Stomach (tissue), 9 donors: ENCODE results near the gene CFAP61. TPM values are rescaled to one million over a fixed set of nuclear protein-coding genes. Genes with fewer than 3 reads are reported as not detected.
"Not testable (repeated sequence)": the region's sequence is repeated elsewhere in the genome, so short reads cannot be mapped to it uniquely, and the experiment has no call there.

Experiments
- DNase-seq, 2 donors: peaks; one replicate each; pipeline versions ENCODE4 v3.0.0 to v3.0.0-alpha.2; 2013 to 2019
- H3K27ac ChIP-seq, 5 donors: fragments of 200-600 bp in 4 of 5; sonication (generic) in 4 of 5; one replicate each; pipeline ENCODE4 v1.5.1; 2013 to 2019; ENCODE audit warnings: mild to moderate bottlenecking in 1 of 5, moderate library complexity in 1 of 5
- H3K27me3 ChIP-seq, 3 donors: fragments of 200-600 bp; sonication (generic); one replicate each; pipeline ENCODE4 v1.5.1; 2017 to 2019; ENCODE audit warnings: mixed run types in 1 of 3
- H3K36me3 ChIP-seq, 4 donors: fragments of 200-600 bp; sonication (generic); 1 replicate in 3 of 4; 2 replicates in 1 of 4; pipeline ENCODE4 v1.5.1; 2016 to 2019
- H3K4me1 ChIP-seq, 4 donors: fragments of 200-600 bp; sonication (generic); one replicate each; pipeline ENCODE4 v1.5.1; 2016 to 2019
- H3K4me3 ChIP-seq, 4 donors: fragments of 200-600 bp; sonication (generic) in 3 of 4; one replicate each; pipeline ENCODE4 v1.5.1; 2016 to 2019; ENCODE audit warnings: mild to moderate bottlenecking in 1 of 4
- H3K9me3 ChIP-seq, 4 donors: fragments of 200-600 bp; sonication (generic); one replicate each; pipeline ENCODE4 v1.5.1; 2016 to 2019
- EP300 ChIP-seq: sonication (generic); formaldehyde crosslinking; IDR thresholded peaks from one replicate; pipeline ENCODE4 v1.6.1; 2017; ENCODE audit warnings: antibody characterized with exemption
- POLR2A ChIP-seq, 4 donors: fragments of 450-650 bp; IDR thresholded peaks; one replicate each; pipeline ENCODE4 v1.6.1; 2016; ENCODE audit warnings: antibody characterized with exemption in 4 of 4, control low read depth in 2 of 4, mild to moderate bottlenecking in 1 of 4, moderate library complexity in 1 of 4
- POLR2AphosphoS5 ChIP-seq, 3 donors: sonication (generic); formaldehyde crosslinking; IDR thresholded peaks; one replicate each; pipeline ENCODE4 v1.6.1; 2016; ENCODE audit warnings: antibody characterized with exemption in 3 of 3
- WGBS, 5 donors: extraction: QIAGEN DNeasy Blood & Tissue Kit in 3 of 5; methylation state at CpG; one replicate each; pipeline versions ENCODE4 v1.1.5 to v1.1.7; 2013 to 2018; 5-methylcytosine and 5-hydroxymethylcytosine counted together
- intact Hi-C: fragments of 100-400 bp; cut with DNase I; formaldehyde crosslinking; loops from one replicate; pipeline ENCODE4 v1.15.1; 2023; ENCODE audit warnings: low total_unique reads
- polyA plus RNA-seq, 3 donors: library from polyadenylated mRNA; stranded (reverse); fragments of 200-250 nt; gene quantifications; one replicate each; pipeline ENCODE4 v1.2.3, GENCODE V29; 2013
- total RNA-seq, 5 donors: library from RNA; depleted of rRNA; stranded (reverse); fragments of >200 nt; gene quantifications; one replicate each; pipeline versions ENCODE4 v1.1.0 to v1.2.3, GENCODE V29; 2014 to 2016
- TF ChIP-seq, protein P1 (sequence below), 7 experiments: fragments of 450-650 bp in 4 of 7; fragments of 200-600 bp in 3 of 7; sonication (generic) in 3 of 7; IDR thresholded peaks; one replicate each; pipeline ENCODE4 v1.5.1; 2016 to 2019; ENCODE audit warnings: antibody characterized with exemption in 7 of 7, control low read depth in 2 of 7, mild to moderate bottlenecking in 1 of 7
- donor health status: healthy with polysubstance abuse.
- donor health status: Bipolar disorder and iron deficiency.
- donor health status: healthy.

CFAP61 gene
- total and polyA plus RNA-seq, 8 donors, result not detected

DNA sequence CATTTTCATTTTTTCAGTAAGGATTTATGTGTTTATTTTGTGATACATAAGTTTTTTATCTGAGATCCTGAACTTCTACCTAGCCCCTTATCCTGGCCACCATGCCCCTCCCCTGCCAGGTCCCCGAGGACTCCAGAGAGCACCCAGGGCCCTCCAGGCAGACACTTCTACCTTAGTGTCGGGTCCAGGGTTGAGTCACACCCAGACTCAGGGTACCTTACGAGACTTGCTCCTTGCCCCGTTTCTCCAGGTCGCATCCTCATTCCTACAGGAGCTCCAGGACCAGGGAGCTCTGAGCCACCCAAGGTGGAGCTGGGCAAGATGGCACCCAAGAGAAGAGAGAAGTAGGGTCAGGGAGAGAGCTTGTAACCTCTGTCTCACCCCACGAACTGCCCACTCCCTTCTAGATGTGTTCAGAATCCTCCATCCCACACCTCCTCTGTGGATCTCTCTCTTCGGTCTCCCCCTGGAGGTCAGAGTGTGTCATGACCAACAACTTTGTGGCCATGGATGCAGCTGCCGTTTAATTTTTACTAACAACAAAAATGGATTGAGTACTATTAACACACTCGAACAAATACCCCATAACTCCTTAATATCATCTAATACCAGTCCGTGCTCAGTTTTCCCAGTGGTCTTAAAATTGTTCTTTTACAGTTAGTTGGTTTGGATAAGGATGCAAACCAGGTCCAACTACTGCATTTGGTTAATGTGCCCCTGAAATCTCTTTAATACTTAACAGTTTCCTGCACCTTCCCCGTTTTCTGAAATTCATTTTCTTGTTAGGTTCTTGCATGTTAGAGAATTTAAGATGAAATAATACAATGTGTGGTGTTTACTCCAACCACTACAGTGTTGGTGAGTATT, 185.0 kb downstream of the CFAP61 start:
- Histone ChIP-seq H3K4me3 (no peak overlapping the region), H3K36me3 (no peaks in the 10 kb centered on the region), H3K27ac (no peak overlapping the region), H3K27me3 (no peaks in the 10 kb centered on the region), H3K9me3 (no peaks in the 10 kb centered on the region), H3K4me1 (no peaks in the 10 kb centered on the region)
- WGBS, 5 donors, result 34 to 46% (median 38%) methylated on average over 11 of the region's 11 CpGs
- intact Hi-C loops, result no loop called here
- peak; percentile 36 to 65 for DNase-seq
- no peak for TF ChIP-seq POLR2AphosphoS5 (IDR thresholded peaks at IDR 0.05)
- TF ChIP-seq, protein P1, sequence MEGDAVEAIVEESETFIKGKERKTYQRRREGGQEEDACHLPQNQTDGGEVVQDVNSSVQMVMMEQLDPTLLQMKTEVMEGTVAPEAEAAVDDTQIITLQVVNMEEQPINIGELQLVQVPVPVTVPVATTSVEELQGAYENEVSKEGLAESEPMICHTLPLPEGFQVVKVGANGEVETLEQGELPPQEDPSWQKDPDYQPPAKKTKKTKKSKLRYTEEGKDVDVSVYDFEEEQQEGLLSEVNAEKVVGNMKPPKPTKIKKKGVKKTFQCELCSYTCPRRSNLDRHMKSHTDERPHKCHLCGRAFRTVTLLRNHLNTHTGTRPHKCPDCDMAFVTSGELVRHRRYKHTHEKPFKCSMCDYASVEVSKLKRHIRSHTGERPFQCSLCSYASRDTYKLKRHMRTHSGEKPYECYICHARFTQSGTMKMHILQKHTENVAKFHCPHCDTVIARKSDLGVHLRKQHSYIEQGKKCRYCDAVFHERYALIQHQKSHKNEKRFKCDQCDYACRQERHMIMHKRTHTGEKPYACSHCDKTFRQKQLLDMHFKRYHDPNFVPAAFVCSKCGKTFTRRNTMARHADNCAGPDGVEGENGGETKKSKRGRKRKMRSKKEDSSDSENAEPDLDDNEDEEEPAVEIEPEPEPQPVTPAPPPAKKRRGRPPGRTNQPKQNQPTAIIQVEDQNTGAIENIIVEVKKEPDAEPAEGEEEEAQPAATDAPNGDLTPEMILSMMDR (IDR thresholded peaks at IDR 0.05), result peak in 5 of 7 experiments; percentile 39 to 61 (median 53)

DNA sequence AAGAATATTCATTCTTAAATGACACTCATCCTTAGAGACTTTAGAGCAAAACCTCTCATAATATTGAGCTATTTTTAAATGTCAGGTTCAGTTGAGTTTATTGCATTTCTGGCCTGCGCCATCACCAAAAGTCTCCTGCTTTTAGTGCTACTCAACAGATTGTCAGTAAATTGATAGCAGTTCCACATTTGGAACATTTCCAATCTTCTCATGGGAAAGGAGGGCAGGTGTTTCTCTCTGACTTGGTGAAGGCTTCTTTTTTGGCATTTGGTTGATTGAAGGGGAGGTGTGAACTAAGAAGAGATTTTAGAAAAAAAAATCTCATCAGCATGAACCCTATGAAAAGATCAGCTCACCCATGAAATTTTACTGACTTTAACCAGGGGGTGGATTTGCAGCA, 189.6 kb downstream of the CFAP61 start:
- Histone ChIP-seq H3K9me3 (no peaks in the 10 kb centered on the region), H3K27ac (no peak overlapping the region), H3K4me3 (no peak overlapping the region), H3K27me3 (no peaks in the 10 kb centered on the region), H3K36me3 (no peaks in the 10 kb centered on the region), H3K4me1 (no peaks in the 10 kb centered on the region)
- TF ChIP-seq, protein P1 (IDR thresholded peaks at IDR 0.05), result no peak
- TF ChIP-seq POLR2A (IDR thresholded peaks at IDR 0.05) (no peak), POLR2AphosphoS5 (IDR thresholded peaks at IDR 0.05) (no peak), EP300 (no peak)
- 67 to 88% (median 77%) methylated on average over 1 of the region's 1 CpG for WGBS, 5 donors
- intact Hi-C loops, result loop anchor here (5.0 kb wide), 1 partner anchor 155 kb away; no protein-coding TSS in a partner anchor
- no peak for DNase-seq

DNA sequence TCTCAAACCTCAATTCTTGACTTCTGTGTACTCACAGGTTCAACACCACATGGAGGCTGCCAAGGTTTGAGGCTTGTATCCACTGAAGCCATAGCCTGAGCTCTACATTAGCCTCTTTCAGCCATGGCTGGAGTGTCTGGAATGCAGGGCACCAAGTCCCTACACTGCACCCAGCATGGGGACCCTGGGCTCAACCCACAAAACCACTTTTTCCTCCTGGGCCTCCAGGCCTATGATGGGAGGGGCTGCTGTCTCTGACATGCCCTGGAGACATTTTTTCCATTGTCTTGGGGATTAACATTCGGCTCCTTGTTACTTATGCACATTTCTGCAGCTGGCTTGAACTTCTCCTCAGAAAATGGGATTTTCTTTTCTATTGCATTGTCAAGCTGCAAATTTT, 192.1 kb downstream of the CFAP61 start:
- not testable (repeated sequence) for H3K4me3 ChIP-seq, H3K27me3 ChIP-seq, H3K36me3 ChIP-seq, H3K4me1 ChIP-seq, H3K9me3 ChIP-seq, H3K27ac ChIP-seq, DNase-seq
- intact Hi-C loops, result loop anchor here (5.0 kb wide), 1 partner anchor 157 kb away; no protein-coding TSS in a partner anchor
- 70 to 88% (median 77%) methylated on average over 1 of the region's 1 CpG for WGBS, 5 donors

DNA sequence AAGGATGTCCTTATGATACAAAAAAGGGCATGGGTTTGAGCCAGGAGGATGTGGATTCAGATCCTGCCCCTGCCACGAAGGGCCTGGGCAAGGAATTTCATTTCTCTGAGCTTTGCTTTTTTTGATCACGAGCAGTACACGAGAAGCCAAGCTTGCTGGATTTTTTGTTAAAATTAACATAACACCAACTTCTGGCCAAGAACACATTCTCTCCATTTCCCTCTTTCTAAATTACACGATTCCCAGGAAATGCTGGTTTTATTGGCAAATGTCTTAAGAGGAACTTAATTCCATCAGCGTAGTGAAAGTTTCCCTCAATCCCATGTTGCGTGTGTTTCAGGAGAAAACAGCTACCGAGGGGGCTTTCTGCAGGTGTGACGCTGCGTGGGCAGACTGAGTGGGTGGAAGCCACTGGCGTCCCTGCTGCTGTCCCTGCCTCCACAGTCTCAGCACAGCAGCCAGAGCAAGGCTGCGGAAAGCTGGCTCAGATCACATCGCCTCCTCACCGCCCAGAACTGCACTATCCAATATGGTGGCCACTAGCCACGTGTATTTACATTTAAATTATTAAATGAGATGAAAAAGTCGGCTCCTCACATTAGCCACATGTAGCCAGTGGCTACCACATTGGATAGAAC, 194.8 kb downstream of the CFAP61 start:
- no peak for DNase-seq
- no peak overlapping the region for H3K4me3 ChIP-seq
- H3K4me1 ChIP-seq, result no peaks in the 10 kb centered on the region
- no peaks in the 10 kb centered on the region for H3K36me3 ChIP-seq
- H3K27ac ChIP-seq, result no peak overlapping the region
- TF ChIP-seq POLR2A (IDR thresholded peaks at IDR 0.05) (no peak), EP300 (no peak), POLR2AphosphoS5 (IDR thresholded peaks at IDR 0.05) (no peak)
- TF ChIP-seq, protein P1 (IDR thresholded peaks at IDR 0.05), result no peak
- 72 to 87% (median 80%) methylated on average over 15 of the region's 15 CpGs for WGBS, 5 donors
- no peaks in the 10 kb centered on the region for H3K9me3 ChIP-seq
- peaks cover 0 to 3% (median 0%) of the 10 kb centered on the region in 3 donors for H3K27me3 ChIP-seq
- intact Hi-C loops, result no loop called here
